DOHH2 (cell line): ENCODE results near the gene CD1D.

Experiments
- H3F3A ChIP-seq: fragments of 200-600 bp; sonication (generic), shearing (Covaris generic); 2 replicates; pipeline ENCODE4 v1.6.0; 2016; ENCODE audit warnings: antibody characterized with exemption, mild to moderate bottlenecking; ENCODE audit not compliant: control insufficient read depth, insufficient read depth
- H3K27ac ChIP-seq: fragments of 200-600 bp; sonication (generic); 2 replicates; pipeline ENCODE4 v1.5.1; 2014; ENCODE audit warnings: low read depth, mild to moderate bottlenecking, low read length, moderate library complexity
- H3K27me3 ChIP-seq: fragments of 200-600 bp; sonication (generic); 2 replicates; pipeline ENCODE4 v1.6.1; 2014; ENCODE audit warnings: mild to moderate bottlenecking, low read length, mixed read lengths; ENCODE audit not compliant: control insufficient read depth
- H3K36me3 ChIP-seq: fragments of 200-600 bp; sonication (generic); 2 replicates; pipeline ENCODE4 v1.6.1; 2014; ENCODE audit warnings: mild to moderate bottlenecking, low read length, moderate library complexity, mixed read lengths; ENCODE audit not compliant: control insufficient read depth
- H3K4me1 ChIP-seq: fragments of 200-600 bp; sonication (generic); 2 replicates; pipeline ENCODE4 v1.6.1; 2014; ENCODE audit warnings: mild to moderate bottlenecking, low read length, mixed read lengths; ENCODE audit not compliant: control insufficient read depth
- H3K4me2 ChIP-seq: fragments of 200-600 bp; sonication (generic); 2 replicates; pipeline ENCODE4 v1.6.0; 2014; ENCODE audit warnings: mild to moderate bottlenecking, low read length, moderate library complexity
- H3K4me3 ChIP-seq: fragments of 200-600 bp; sonication (generic); 2 replicates; pipeline ENCODE4 v1.5.1; 2014; ENCODE audit warnings: mild to moderate bottlenecking, low read length, mixed read lengths
- H3K79me2 ChIP-seq: fragments of 200-600 bp; sonication (generic); 2 replicates; pipeline ENCODE4 v1.6.1; 2014; ENCODE audit warnings: mild to moderate bottlenecking, low read length, mixed read lengths; ENCODE audit not compliant: control insufficient read depth
- H3K9me2 ChIP-seq: fragments of 200-600 bp; sonication (generic); replicated peaks from 2 replicates; pipeline ENCODE4 v1.6.1; 2014; ENCODE audit warnings: mild to moderate bottlenecking, low read length, mixed read lengths; ENCODE audit not compliant: control insufficient read depth
- H3K9me3 ChIP-seq: fragments of 200-600 bp; sonication (generic); 2 replicates; pipeline ENCODE4 v1.6.1; 2014; ENCODE audit warnings: antibody characterized with exemption, low read length, mixed read lengths; ENCODE audit not compliant: control insufficient read depth, insufficient read depth
- H4K20me1 ChIP-seq: fragments of 200-600 bp; sonication (generic); 2 replicates; pipeline ENCODE4 v1.6.0; 2014; ENCODE audit warnings: low read depth, mild to moderate bottlenecking, antibody characterized with exemption, low read length, moderate library complexity; ENCODE audit not compliant: control insufficient read depth, insufficient read depth
- CTCF ChIP-seq: fragments of 200-600 bp; sonication (generic); IDR thresholded peaks from one replicate; pipeline ENCODE4 v1.5.1; 2014; ENCODE audit warnings: antibody characterized with exemption, mild to moderate bottlenecking, low read depth, low read length; ENCODE audit not compliant: poor library complexity, severe bottlenecking
- EZH2phosphoT487 ChIP-seq: fragments of 200-600 bp; sonication (generic); IDR thresholded peaks from 2 replicates; pipeline ENCODE4 v1.6.1; 2017; ENCODE audit warnings: borderline replicate concordance, mild to moderate bottlenecking, antibody characterized with exemption, low read length, moderate library complexity, mixed read lengths

The CD1D gene

GRCh38 chr1:158155673-158156072 lies 25.0 kb upstream of the CD1D start:
- Histone ChIP-seq H3K36me3 (no peaks in the 10 kb centered on the region), H3K79me2 (no peaks in the 10 kb centered on the region), H4K20me1 (no peaks in the 10 kb centered on the region), H3K4me2 (no peak overlapping the region), H3K9me2 (no peaks in the 10 kb centered on the region), H3K27ac (no peak overlapping the region), H3K9me3 (no peaks in the 10 kb centered on the region), H3K4me1 (peaks cover 23% of the 10 kb centered on the region), H3K4me3 (no peak overlapping the region), H3K27me3 (no peaks in the 10 kb centered on the region), H3F3A (no peaks in the 10 kb centered on the region)
- TF ChIP-seq CTCF (no peak), EZH2phosphoT487 (no peak)

- Histone ChIP-seq H3K9me2 (no peaks in the 10 kb centered on the region), H3F3A (no peaks in the 10 kb centered on the region), H3K4me1 (peaks cover 32% of the 10 kb centered on the region), H3K4me3 (no peak overlapping the region), H4K20me1 (no peaks in the 10 kb centered on the region), H3K4me2 (no peak overlapping the region), H3K27me3 (no peaks in the 10 kb centered on the region), H3K79me2 (no peaks in the 10 kb centered on the region), H3K9me3 (no peaks in the 10 kb centered on the region), H3K27ac (no peak overlapping the region), H3K36me3 (no peaks in the 10 kb centered on the region)
- TF ChIP-seq CTCF, result no peak
- no peak for TF ChIP-seq EZH2phosphoT487
Observed at GRCh38 chr1:158159597-158159996, 21.1 kb upstream of the CD1D start.

- H3K4me1 ChIP-seq, result peaks cover 35% of the 10 kb centered on the region
- H3K9me3 ChIP-seq, result no peaks in the 10 kb centered on the region
- H3K27me3 ChIP-seq, result no peaks in the 10 kb centered on the region
- no peak overlapping the region for H3K4me3 ChIP-seq
- H4K20me1 ChIP-seq, result no peaks in the 10 kb centered on the region
- H3K79me2 ChIP-seq, result no peaks in the 10 kb centered on the region
- no peaks in the 10 kb centered on the region for H3F3A ChIP-seq
- no peak overlapping the region for H3K4me2 ChIP-seq
- H3K36me3 ChIP-seq, result no peaks in the 10 kb centered on the region
- H3K27ac ChIP-seq, result no peak overlapping the region
- H3K9me2 ChIP-seq, result no peaks in the 10 kb centered on the region
- TF ChIP-seq CTCF, result no peak
- no peak for TF ChIP-seq EZH2phosphoT487
Observed at GRCh38 chr1:158161446-158161845, 19.2 kb upstream of the CD1D start.
